Suprapubic skin (tissue), 3 donors: ENCODE results near the gene MPP3.

Experiments used
- POLR2A ChIP-seq, 2 donors: fragments of 450-650 bp; IDR thresholded peaks; one replicate each; pipeline ENCODE4 v1.6.1; 2017; ENCODE audit warnings: antibody characterized with exemption in 2 of 2, mild to moderate bottlenecking in 2 of 2, moderate library complexity in 2 of 2
- TF ChIP-seq, protein P1 (sequence below), 2 donors: fragments of 200-600 bp in 1 of 2; fragments of 450-650 bp in 1 of 2; sonication (generic) in 1 of 2; IDR thresholded peaks; one replicate each; pipeline ENCODE4 v1.5.1; 2016 to 2019; ENCODE audit warnings: antibody characterized with exemption in 2 of 2, mild to moderate bottlenecking in 1 of 2, moderate library complexity in 1 of 2

GRCh38 chr17:43808076-43808475, 24.9 kb downstream of the MPP3 start:
- no peak for TF ChIP-seq POLR2A (IDR thresholded peaks at IDR 0.05)
- TF ChIP-seq, protein P1, sequence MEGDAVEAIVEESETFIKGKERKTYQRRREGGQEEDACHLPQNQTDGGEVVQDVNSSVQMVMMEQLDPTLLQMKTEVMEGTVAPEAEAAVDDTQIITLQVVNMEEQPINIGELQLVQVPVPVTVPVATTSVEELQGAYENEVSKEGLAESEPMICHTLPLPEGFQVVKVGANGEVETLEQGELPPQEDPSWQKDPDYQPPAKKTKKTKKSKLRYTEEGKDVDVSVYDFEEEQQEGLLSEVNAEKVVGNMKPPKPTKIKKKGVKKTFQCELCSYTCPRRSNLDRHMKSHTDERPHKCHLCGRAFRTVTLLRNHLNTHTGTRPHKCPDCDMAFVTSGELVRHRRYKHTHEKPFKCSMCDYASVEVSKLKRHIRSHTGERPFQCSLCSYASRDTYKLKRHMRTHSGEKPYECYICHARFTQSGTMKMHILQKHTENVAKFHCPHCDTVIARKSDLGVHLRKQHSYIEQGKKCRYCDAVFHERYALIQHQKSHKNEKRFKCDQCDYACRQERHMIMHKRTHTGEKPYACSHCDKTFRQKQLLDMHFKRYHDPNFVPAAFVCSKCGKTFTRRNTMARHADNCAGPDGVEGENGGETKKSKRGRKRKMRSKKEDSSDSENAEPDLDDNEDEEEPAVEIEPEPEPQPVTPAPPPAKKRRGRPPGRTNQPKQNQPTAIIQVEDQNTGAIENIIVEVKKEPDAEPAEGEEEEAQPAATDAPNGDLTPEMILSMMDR (IDR thresholded peaks at IDR 0.05), result no peak
